NCI-H1092 treated with DMSO at 0.1 percent for 48 hours (cell line): ENCODE results near the gene ALDH16A1.

Experiments used
- DNase-seq: peaks from one replicate; lab custom pipeline; 2025; lab: John Stamatoyannopoulos, UW

Gene ALDH16A1

DNA sequence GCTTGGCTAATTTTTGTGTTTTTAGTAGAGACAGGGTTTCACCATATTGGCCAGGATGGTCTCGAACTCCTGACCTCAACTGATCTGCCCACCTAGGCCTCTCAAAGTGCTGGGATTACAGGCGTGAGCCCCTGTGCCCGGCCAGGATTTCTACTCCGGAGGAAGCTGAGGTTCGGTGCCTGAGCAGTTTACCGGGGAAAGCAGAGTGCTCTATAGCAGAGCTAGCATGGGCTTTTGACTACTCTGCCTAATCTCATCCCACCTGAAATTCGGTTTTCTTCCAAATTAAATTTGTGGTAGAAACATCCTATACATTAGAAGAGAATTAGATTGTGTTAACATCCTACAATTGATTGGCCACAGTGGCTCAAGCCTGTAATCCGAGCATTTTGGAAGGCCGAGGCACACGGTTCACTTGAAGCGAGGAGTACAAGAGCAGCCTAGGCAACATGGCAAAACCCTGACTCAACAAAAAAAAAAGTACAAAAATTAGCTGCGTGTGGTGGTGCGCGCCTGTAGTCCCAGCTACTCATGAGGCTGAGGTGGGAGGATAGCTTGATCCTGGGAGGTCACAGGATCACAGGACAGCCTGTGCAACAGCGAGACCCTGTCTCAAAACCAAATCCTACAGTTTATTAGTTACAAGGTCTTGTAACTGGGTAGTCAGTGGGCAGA lies 36.0 kb downstream of the ALDH16A1 start:
- DNase-seq = no peak

DNA sequence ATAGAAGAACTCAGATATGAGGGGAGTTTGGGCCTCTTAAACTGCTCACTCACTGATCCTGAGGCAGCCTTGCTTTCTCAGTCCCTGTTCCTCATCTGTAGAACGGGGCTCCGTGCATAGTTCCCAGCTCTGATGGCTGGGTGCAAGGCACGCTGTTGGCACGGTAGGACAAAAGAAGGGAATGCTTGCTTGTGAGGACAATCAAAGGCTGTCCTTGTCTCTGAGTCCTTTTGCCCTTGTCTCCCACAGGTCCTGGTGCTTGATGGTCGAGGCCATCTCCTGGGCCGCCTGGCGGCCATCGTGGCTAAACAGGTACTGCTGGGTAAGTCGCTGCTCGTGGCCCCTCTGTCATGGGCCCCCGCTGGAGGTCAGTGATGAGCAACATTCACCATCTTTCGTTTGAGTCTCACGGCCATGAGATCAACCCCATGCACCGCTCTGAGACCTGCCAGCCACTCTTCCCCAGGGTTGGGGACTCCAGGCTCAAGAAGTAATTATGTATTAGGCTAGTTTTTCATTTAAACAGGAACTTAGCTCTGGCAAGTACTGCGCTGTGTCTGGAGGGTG lies 36.7 kb downstream of the ALDH16A1 start:
- no peak for DNase-seq

DNA sequence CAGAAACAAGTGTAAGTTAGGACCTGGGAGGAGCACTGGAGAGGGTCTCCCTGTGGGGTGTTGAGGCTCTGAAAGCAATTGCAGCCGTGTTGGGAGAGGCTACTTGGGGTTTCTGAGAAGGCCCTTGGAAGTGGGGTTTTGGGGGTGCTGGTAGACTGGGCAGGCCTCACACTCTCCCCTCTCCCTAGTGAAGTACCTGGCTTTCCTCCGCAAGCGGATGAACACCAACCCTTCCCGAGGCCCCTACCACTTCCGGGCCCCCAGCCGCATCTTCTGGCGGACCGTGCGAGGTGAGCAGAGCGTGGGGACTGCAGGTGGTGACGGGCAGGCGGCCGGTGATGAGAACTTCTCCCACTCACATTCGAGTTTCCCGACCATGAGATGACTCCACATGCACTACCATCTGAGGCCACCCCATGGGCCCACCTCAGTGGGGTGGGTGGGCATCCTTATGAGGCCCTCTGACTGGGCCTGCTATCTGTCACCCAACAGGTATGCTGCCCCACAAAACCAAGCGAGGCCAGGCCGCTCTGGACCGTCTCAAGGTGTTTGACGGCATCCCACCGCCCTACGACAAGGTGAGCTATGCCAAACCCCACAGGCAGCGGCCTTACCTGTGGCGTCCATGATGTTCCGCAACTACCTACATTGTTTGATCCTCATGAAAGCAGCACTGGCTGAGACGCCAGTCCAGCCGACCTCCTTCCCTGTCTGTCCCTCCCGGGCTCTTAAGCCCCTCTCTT lies 37.4 kb downstream of the ALDH16A1 start:
- no peak for DNase-seq

GRCh38 chr19:49491030-49491803 lies 38.2 kb downstream of the ALDH16A1 start:
- DNase-seq = no peak

GRCh38 chr19:49491804-49492572 lies 39.0 kb downstream of the ALDH16A1 start:
- DNase-seq = no peak

- no peak for DNase-seq
These were observed 39.8 kb downstream of the ALDH16A1 start for GRCh38 chr19:49492573-49493405.

DNA sequence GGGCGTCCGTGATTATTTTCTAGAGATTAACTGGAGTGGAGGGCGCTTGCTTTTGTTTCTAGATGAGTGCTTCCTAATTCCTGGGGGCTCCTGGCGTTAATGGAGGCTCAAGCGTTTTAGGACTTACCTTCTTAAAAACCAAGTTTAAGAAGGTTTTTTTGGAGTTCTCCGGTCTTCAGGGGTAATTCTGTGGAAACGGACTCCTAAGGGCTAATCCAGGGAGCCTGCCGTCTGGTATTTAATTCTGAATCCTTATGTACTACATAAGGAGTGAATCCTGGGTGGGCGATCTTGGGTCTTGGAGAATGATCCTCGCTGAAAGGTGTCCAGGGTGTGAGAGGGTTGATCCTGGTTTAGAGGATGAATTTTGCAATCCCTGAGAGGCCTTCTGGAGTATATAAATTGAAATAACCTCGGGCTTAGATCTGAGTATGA lies 43.6 kb downstream of the ALDH16A1 start:
- DNase-seq = no peak

DNA sequence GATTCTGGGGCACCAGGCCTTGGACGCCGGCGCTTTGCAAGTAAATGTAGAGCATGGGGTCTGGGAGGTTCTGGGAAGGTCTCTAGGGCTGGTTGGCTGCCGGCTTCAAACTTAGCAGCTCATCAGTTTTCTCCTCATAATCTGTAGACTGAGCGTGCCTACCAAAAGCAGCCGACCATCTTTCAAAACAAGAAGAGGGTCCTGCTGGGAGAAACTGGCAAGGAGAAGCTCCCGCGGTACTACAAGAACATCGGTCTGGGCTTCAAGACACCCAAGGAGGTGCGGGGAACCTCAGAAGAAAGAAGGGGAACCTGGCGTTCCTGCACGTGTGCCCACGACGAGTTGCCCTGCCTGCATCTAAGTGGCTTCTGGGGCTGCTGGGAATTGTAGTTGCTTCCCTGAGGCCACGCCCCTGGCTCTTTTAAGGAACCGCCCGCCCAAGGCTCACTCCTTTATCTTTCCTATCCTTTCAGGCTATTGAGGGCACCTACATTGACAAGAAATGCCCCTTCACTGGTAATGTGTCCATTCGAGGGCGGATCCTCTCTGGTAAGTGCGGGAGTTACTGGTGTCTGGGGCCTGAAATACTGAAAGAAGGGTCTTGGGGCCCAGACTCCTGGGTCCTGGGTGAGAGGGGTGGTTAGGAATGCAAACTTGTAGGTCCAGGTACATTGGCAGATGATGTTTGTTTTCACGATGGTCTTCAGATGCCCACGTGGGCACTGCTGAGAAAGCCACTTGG lies 44.2 kb downstream of the ALDH16A1 start:
- no peak for DNase-seq

DNA sequence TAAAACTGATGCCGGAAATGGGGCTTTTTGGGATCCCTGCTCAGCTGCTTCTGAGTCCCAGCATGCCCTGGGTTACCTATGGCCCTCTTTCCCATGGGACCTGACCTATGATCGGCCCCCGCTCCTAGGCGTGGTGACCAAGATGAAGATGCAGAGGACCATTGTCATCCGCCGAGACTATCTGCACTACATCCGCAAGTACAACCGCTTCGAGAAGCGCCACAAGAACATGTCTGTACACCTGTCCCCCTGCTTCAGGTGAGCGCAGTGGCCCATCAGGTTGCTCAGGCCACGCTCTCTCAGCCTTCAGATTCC lies 44.7 kb downstream of the ALDH16A1 start:
- no peak for DNase-seq

DNA sequence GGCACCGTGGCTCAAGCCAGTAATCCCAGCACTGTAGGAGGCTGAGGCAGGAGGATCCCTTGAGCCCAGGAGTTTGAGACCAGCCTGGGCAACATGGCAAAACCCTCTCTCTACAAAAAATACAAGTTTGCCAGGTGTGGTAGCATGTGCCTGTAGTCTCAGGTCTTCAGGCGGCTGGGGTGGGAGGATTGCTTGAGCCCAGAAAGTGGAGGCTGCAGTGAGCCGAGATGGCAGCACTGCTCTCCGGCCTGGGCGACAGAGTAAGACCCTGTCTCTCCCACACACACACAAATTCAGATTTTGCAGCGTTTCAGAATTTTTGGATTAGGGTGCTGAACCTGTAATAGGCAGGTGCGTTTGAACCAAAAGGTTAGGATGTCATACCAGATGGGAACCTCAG lies 45.5 kb downstream of the ALDH16A1 start:
- DNase-seq = no peak

GRCh38 chr19:49499030-49499670 lies 46.1 kb downstream of the ALDH16A1 start:
- DNase-seq = no peak

DNA sequence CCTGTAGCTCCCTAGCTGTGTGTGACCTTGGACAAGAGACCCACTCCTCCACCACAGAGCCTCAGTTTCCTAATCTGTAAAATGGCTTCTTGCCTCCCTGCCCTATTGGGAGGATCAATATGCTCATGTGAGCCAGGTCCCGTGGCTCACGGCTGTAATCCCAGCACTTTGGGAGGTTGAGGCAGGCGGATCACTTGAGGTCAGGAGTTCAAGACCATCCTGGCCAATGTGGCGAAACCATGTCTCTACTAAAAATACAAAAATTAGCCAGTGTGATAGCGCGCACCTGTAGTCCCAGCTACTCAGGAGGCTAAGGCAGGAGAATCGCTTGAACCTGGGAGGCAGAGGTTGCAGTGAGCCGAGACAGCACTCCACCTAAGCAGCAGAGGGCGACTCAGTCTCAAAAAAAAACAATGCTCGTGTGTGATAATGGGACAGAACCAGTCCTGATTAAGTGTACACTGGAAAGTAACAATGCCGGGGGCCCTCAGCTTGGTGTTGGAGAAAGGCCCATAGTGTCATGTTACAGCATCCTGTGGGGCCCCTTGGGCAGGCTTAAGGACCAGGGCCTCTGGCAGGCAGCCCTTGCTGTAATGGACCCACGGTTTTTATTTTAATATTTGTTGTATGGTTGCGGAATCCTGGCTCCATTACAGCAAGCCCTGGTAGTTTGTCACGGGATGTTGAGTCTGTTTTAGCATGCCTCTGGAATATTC lies 50.0 kb downstream of the ALDH16A1 start:
- DNase-seq = peak; percentile 33

DNA sequence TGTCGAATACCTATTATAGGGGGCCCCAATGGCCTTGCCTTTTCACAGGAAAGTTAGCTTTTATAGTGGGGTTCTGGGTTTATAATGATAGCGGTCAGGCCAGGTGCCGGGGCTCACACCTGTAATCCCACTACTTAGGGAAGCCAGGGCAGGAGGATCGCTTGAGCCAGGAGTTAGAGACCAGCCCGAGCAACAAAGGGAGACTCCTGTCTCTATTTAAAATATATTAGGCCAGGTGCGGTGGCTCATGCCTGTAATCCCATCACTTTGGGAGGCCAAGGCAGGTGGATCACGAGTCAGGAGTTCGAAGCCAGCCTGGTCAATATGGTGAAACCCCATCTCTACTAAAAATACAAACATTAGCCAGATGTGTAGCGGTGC lies 50.5 kb downstream of the ALDH16A1 start:
- no peak for DNase-seq

- peak; percentile 37 for DNase-seq
These were observed 53.6 kb downstream of the ALDH16A1 start for GRCh38 chr19:49506575-49507105.

DNA sequence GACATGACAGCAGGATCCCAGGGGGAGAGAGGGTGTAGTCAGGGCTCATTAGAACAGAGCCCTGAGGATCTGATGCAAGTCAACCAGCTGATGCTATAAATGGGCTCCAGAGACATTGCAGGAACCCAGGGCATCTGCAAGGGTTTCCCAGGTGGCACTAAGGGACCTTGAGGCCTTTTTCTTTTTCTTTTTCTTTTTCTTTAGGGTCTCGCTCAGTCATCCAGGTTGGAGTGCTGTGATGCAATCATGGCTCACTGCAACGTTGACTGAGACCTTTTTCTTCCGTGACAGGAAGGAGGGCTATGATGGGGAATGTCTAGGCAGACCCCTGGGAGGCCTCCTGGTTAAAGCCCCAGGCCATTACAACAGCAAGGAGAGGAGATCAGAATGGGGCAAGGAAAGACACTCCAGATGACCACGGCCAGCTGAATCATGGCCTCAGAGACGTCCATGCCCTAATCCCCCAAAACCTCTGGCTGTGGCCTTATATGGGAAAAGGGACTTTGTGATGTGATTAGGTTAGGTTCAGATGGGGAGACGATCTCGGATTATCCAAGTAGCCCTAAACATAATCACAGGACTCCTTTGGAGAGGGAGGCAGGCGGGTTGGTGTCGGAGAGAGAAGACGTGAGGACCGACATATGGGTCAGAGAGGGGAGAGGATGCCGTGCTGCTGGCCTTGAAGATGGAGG lies 54.9 kb downstream of the ALDH16A1 start:
- DNase-seq = no peak

DNA sequence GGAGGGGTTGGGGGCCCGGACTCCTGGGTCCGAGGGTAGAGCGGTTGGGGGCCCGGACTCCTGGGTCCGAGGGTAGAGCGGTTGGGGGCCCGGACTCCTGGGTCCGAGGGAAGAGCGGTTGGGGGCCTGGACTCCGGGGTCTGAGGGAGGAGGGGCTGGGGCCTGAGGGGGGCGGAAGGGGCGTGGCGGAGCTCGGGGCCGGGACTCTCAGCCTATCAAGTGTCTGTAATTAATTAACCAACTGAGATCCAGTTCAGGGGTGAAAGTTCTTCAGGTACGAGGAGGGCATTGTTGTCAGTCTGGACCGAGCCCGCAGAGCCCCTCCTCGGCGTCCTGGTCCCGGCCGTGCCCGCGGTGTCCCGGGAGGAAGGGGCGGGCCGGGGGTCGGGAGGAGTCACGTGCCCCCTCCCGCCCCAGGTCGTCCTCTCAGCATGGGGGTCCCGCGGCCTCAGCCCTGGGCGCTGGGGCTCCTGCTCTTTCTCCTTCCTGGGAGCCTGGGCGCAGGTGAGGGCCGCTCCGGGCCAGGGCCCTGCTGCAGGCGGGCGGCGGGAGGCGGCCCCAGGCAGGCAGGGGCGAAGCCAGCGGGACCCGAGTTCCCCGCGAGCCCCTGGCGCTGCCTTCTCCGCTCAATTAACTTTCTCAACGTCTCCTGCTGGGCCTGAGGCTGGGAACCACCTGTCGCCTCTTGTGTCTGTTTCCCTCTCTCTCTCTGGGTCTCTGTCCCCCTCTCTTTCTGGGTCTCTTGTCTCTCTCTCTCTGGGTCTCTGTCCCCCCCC lies 60.1 kb downstream of the ALDH16A1 start:
- DNase-seq = peak; percentile 33

- no peak for DNase-seq
These were observed 60.7 kb downstream of the ALDH16A1 start for GRCh38 chr19:49513746-49514118.

- DNase-seq = no peak
These were observed 61.1 kb downstream of the ALDH16A1 start for GRCh38 chr19:49514151-49514550.
